Mesenteric fat pad (tissue), 1 donor: ENCODE results near the gene SLC39A8. TPM values are rescaled to one million over a fixed set of nuclear protein-coding genes. Genes with fewer than 3 reads are reported as not detected.
A peak's percentile ranks its signal among the peaks of the same experiment; 100 is the strongest.
"Not testable (repeated sequence)": the region's sequence is repeated elsewhere in the genome, so short reads cannot be mapped to it uniquely, and the experiment has no call there.

ENCODE experiments used
- DNase-seq: peaks from one replicate; pipeline ENCODE4 v3.0.0-alpha.2; 2020; ENCODE audit warnings: low spot score
- long read RNA-seq: library from polyadenylated mRNA; unstranded; transcript quantifications from one replicate; pipeline ENCODE4 v2.0.0, GENCODE V29; 2020
- total RNA-seq: library from RNA; stranded (reverse); fragmentation: NEBNext Ultra II Directional; extraction: Animal tissue kit (Norgen Biotek cat#: 25700); gene quantifications from one replicate; pipeline ENCODE4 v1.2.1, GENCODE V29; 2021
- donor health status: DM: yes; HTN: yes; CAD: no.

SLC39A8 gene
- 22.7 TPM for total RNA-seq
- long read RNA-seq, transcript SLC39A8-201 (9 exons, 3,144 nt), result major isoform, 12 of 38 reads
- long read RNA-seq, transcript SLC39A8-202 (8 exons, 3,238 nt), result major isoform, 12 of 38 reads
- long read RNA-seq, partial matches to known transcripts, result 8 of 38 reads
- long read RNA-seq, other reads (novel, unspliced or antisense), result 6 of 38 reads

DNA sequence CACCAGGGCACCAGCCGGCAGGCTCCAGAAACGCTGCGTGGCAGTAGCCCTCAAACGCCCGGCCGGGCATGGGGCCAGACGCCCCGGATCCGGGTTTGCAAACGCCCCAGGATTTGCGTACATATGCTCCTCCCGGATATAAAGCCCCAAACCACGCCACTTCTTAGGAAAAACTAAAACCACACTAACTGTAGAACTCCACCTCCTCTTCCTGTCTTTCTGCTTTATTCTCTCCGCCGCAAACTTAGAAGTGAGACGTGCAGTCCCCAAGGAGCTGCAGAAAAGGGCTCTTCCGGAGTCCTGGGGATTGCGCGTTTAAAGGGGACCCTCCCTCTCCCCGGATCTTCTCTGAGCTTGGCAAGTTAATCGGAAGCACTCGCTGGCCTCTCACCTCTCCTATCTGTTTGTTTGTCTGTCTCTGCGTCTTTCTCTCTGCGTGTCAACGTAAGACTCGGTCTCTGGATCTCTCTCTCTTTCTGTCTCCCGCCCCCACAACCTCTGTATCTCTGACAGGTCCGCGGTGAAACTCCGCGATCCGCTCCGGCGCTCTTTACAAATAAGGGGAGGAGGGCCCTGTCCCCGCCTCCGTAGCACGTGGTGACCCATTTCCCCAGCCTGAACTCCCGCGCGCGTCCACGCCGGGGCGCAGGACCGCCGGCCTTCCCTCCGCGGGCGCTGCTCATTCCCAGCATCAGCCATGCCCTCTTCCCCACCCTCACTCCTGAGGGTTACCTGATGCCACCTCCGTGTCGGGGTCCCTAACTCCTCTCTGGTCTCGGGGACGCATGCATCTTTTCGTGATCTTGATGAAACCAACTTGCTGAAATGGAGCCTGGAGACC is at the start of gene SLC39A8:
Gene SLC39A8, minus strand, starts transcription at position 529 of the 841 bp plus-strand sequence. CDS start 820 bp downstream, outside the sequence.
- DNase-seq, result peak; percentile 94

- no peak for DNase-seq
Measured at GRCh38 chr4:102392033-102392744, 46.9 kb upstream of the SLC39A8 start.

- DNase-seq, result no peak
Measured at GRCh38 chr4:102390438-102390837, 45.2 kb upstream of the SLC39A8 start.

DNA sequence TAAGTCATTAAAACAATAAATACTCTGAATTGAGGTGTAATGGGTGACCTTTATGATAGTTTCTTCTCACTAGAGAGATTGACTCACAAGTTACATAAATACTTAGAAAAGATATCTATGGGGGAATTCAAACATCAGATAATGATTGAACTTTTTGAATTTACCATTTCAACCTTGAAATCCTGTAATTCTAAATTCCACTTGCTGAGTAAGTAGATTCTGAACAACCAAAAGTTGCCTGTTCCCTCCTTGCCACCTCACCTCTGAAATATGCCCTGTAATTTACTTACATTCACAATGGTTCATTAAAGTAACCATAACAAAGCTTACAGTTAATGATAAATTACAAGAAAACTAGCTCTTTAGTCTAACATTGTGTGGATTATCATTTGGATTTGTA is 43.3 kb upstream of the SLC39A8 start:
- DNase-seq, result no peak

- no peak for DNase-seq
Measured at GRCh38 chr4:102387552-102388150, 42.4 kb upstream of the SLC39A8 start.

- DNase-seq, result no peak
Measured at GRCh38 chr4:102386966-102387365, 41.7 kb upstream of the SLC39A8 start.

DNA sequence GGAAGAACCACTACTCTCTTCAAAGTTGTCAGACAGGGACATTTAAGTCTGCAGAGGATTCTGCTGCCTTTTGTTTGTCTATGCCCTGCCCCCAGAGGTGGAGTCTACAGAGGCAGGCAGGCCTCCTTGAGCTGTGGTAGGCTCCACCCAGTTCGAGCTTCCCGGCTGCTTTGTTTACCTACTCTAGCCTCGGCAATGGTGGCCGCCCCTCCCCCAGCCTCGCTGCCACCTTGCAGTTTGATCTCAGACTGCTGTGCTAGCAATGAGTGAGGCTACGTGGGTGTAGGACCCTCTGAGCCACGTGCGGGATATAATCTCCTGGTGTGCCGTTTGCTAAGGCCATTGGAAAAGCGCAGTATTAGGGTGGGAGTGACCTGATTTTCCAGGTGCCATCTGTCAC is 35.0 kb upstream of the SLC39A8 start:
- DNase-seq, result not testable (repeated sequence)

GRCh38 chr4:102362922-102363432 is 17.7 kb upstream of the SLC39A8 start:
- no peak for DNase-seq

DNA sequence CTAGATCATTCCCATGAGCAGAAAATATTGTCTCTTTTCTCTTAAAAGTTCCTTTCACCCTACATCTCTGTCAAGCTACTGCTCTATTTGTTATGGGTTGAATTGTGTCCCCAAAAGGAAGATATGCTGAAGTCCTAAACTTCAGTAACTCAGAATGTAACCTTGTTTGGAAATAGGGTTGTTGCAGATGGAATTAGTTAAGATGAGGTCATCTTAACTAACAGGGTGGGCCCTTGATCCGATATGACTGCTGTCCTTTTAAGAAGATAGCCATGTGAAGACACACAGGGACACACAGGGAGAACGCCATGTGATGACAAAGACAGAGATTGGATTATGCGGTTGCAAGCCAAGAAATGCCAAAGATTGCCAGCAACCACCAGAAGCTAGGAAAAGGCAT is 12.8 kb upstream of the SLC39A8 start:
- no peak for DNase-seq

GRCh38 chr4:102357637-102358036 is 12.4 kb upstream of the SLC39A8 start:
- DNase-seq, result not testable (repeated sequence)

DNA sequence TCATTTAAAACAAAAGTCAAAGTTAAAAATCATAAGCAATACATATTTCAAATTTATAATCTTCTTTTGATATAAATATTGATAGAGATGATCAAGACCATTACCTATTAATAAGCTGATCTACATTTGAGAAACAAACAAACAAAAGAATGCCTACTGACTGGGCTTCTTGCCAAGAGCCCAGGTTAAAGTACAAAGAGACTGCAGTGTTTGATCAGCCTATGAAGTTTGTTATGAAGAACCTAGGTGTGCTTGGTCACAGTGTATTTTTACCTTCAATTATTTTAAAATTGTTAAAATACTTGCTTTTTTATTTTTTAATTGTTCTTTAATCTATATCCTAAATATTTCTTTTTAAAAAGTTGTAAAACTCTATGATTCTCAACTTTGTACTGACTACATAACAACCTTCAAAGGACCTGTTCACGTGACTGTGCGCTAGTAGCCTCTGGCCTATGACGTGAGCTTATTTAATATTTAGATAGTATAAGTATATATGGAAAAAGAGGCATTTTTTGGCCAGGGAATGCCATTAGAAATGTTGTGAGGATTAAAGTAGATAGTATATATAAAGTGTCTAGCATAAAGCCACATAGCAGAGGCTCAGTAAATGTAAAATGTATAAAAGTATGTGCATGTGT is 11.4 kb upstream of the SLC39A8 start:
- no peak for DNase-seq

DNA sequence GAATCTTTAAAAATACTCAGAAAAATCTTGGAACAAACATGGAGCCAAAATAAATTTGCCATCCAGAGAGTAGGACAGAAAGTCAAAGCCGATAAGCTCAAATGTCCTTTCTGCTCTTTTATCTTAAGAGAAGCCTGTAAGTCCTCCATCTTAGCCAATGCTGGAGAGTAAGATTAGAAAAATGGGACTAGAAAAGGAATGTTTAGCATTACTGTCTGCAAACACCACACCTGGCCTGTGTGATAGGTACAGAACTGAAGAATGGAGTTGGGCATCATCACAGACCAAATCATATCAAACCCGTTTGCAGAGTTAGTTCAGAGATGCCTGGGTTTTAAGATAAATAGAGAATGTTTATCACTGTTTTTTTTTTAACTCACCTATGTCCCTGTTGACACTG is 10.5 kb upstream of the SLC39A8 start:
- no peak for DNase-seq

DNA sequence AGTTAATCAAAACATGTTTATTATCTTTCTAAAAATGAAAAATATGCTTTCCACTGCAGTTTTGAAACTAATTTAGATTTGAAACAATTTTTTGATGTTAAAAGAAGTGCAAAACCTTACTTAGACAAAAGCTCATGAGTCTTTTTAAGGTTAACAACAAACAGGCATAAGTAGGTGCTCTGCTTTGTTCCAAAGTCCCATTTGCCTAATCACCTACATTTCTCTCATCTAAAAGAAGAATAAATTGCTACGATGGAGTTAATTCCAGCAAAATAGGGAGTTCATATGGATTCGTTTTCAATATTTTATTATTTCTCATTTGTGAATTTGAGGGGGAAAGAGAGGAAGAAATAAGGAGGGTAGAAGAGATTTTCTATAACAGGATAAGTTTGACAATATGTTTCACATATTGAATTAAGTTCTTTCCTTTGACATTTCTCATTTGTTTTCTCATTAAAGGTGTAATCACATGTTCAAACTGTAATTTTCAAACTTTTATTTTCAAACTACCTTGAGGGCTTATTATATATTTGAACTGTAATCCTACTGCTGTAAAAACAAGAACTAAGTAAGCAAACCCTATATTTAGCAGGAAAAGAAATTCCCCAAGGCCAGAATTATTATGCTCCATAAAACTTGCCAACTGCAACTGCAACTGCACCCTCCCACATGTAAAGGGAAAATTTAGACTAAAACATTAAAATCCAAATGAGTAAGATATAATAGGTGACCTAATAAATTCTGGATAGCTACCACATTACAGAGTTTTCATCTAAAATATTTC is 9.6 kb upstream of the SLC39A8 start:
- DNase-seq, result no peak

- DNase-seq, result no peak
Measured at GRCh38 chr4:102352781-102353180, 7.5 kb upstream of the SLC39A8 start.

GRCh38 chr4:102350634-102351033 is 5.4 kb upstream of the SLC39A8 start:
- no peak for DNase-seq

DNA sequence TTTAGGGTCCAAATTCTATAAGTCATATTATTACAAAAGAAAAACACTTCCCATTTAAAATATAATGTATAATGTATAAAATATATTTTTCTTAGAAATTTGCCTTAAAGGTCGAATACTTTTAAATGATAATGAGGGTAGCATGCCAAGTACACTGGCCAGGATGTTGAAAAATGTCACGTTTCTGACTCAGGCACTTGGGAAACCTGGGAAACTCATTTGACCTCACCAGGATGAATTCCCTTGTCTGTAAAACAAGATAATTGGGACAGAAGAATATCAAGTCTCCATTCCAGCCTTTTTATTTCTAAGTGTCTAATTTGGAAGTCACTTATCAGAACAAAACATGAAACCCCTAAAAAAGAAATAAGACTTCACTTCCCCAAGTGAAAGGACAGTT is 3.4 kb upstream of the SLC39A8 start:
- DNase-seq, result no peak

GRCh38 chr4:102345795-102346100 is 466 bp upstream of the SLC39A8 start:
- no peak for DNase-seq

DNA sequence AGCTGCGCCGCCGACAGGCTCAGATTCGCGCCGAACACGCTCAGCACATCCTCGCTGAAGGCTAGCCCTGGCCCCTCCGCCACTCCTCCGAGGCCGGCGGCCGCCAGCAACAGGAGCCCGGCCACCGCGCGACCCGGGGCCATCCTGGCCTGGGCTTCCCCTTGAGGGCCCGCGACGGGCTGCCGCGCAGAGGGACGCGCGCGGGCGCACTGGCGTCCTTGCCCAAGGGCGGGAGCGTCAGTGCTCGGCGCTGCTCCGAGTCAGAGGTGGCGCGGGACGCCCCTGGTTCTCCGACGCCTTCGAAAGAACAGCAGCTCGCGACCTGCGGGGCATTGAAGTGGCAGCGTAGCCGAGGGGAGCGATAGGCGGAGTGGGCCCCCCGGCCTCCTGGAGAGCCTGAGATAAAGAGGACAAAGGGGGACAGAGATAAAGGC is 745 bp downstream of the SLC39A8 start:
- DNase-seq, result no peak

DNA sequence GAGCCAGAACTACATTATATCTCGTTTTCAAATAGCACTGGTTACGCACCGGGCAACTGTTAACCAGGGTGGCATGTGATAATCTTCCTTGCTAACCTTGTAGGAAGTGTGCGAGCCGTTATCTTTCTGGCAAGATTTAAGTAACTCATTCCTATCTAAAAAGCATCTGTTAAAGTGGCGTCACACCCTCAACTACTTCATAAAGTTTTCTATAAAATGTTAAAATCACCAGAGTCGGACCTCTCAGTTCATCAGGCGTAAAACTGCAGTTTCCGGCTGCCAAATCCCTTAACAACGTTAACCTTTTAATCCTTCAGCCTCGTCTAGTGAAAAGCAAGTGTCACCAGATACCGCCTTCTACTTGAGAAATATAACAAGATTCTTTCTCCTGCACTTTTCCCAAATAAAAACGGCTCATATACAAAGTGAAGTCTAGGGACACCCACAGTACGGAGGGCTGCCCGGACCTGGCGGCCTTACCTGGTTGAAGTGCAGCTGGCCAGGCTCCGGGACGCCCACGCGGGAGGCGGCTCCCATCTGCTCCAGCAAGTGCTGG is 1.2 kb downstream of the SLC39A8 start:
- DNase-seq, result no peak
